Esophagus (tissue), 2 donors: ENCODE results near the gene FBRS. TPM values are rescaled to one million over a fixed set of nuclear protein-coding genes. Genes with fewer than 3 reads are reported as not detected.
"Not testable (repeated sequence)": the region's sequence is repeated elsewhere in the genome, so short reads cannot be mapped to it uniquely, and the experiment has no call there.

Experiments used
- H3K27ac ChIP-seq, 2 donors: one replicate each; pipeline ENCODE4 v1.5.1; 2013; ENCODE audit warnings: low read depth in 2 of 2, mild to moderate bottlenecking in 2 of 2, inconsistent platforms in 1 of 2, low read length in 1 of 2, moderate library complexity in 1 of 2
- H3K27me3 ChIP-seq, 2 donors: one replicate each; pipeline ENCODE4 v1.6.1; 2013; ENCODE audit warnings: low read length in 2 of 2, control low read depth in 1 of 2, mild to moderate bottlenecking in 1 of 2; ENCODE audit not compliant: insufficient read depth in 2 of 2, control insufficient read depth in 1 of 2
- H3K36me3 ChIP-seq, 2 donors: one replicate each; pipeline ENCODE4 v1.6.1; 2013; ENCODE audit warnings: low read length in 1 of 2; ENCODE audit not compliant: control insufficient read depth in 2 of 2, insufficient read depth in 2 of 2
- H3K4me1 ChIP-seq, 2 donors: one replicate each; pipeline ENCODE4 v1.6.1; 2013; ENCODE audit warnings: low read length in 1 of 2; ENCODE audit not compliant: control insufficient read depth in 2 of 2, insufficient read depth in 2 of 2
- H3K4me3 ChIP-seq, 2 donors: one replicate each; pipeline ENCODE4 v1.5.1; 2013; ENCODE audit warnings: low read length in 2 of 2, mild to moderate bottlenecking in 2 of 2, low read depth in 1 of 2, moderate library complexity in 1 of 2
- H3K9me3 ChIP-seq, 2 donors: one replicate each; pipeline ENCODE4 v1.6.1; 2013; ENCODE audit warnings: mild to moderate bottlenecking in 2 of 2, low read depth in 1 of 2, low read length in 1 of 2, moderate library complexity in 1 of 2; ENCODE audit not compliant: control insufficient read depth in 2 of 2, insufficient read depth in 1 of 2
- WGBS, 2 donors: extraction: QIAGEN DNeasy Blood & Tissue Kit; methylation state at CpG; one replicate each; pipeline ENCODE4 v1.1.7; 2013; 5-methylcytosine and 5-hydroxymethylcytosine counted together
- polyA plus RNA-seq, 2 donors: library from polyadenylated mRNA; stranded (reverse); fragments of 200-250 nt; gene quantifications; one replicate each; pipeline ENCODE4 v1.2.3, GENCODE V29; 2013
- donor health status: healthy with polysubstance abuse.
- donor health status: Bipolar disorder and iron deficiency.

The FBRS gene
- polyA plus RNA-seq, 2 donors: 43.5 to 84.8 TPM

- Histone ChIP-seq H3K4me3 (no peak overlapping the region), H3K27me3 (no peaks in the 10 kb centered on the region), H3K9me3 (no peaks in the 10 kb centered on the region), H3K4me1 (no peaks in the 10 kb centered on the region), H3K36me3 (no peaks in the 10 kb centered on the region), H3K27ac (no peak overlapping the region)
- WGBS, 2 donors: 50 to 52% methylated on average over 10 of the region's 10 CpGs
Observed at GRCh38 chr16:30622455-30623032, 35.7 kb upstream of the FBRS start.

DNA sequence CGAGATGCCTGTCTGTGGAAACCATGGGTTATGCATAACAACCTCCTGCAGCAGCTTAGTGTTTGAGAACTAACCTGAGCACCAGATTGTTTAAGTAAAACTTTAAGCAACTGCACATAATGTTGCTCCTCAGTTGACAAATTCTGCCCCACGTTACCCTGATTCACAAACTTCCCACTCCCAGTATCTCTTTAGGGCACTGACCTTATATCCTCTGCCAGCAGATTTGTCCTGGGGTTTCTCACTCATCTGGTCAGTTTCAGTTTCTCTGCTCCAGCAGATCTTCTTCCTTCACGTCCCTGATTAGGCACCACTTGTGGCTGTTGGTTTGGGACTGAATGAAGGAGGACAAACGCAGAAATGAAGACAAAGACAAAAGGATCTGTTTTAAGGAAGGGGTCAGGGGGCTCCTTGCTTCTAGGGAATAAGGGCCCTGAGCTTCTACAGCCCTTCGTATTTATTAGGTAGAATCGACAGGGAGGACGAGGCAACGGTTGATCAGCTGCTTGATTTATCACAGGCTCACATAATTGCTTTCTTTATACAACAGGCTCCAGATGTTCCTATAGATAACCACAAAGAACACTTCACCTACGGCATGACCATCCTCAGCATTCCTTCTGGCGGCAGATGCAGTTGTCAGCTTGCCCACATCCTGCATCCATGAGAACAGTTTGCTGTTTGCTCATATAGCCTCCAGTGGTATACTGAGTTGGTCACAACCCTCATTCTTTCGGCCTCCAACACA, 34.5 kb upstream of the FBRS start:
- H3K4me3 ChIP-seq: no peak overlapping the region

GRCh38 chr16:30626236-30626635, 32.0 kb upstream of the FBRS start:
- Histone ChIP-seq H3K36me3 (no peaks in the 10 kb centered on the region), H3K27me3 (no peaks in the 10 kb centered on the region), H3K4me3 (no peak overlapping the region), H3K9me3 (no peaks in the 10 kb centered on the region), H3K27ac (no peak overlapping the region), H3K4me1 (no peaks in the 10 kb centered on the region)
- 90 to 91% methylated on average over 9 of the region's 9 CpGs for WGBS, 2 donors

More for the DNA sequence above, 34.5 kb upstream of the FBRS start:
- WGBS, 2 donors: 83% methylated on average over 11 of the region's 11 CpGs
- H3K4me1 ChIP-seq: no peaks in the 10 kb centered on the region
- H3K27me3 ChIP-seq: no peaks in the 10 kb centered on the region
- H3K27ac ChIP-seq: no peak overlapping the region
- H3K36me3 ChIP-seq: no peaks in the 10 kb centered on the region
- H3K9me3 ChIP-seq: no peaks in the 10 kb centered on the region

DNA sequence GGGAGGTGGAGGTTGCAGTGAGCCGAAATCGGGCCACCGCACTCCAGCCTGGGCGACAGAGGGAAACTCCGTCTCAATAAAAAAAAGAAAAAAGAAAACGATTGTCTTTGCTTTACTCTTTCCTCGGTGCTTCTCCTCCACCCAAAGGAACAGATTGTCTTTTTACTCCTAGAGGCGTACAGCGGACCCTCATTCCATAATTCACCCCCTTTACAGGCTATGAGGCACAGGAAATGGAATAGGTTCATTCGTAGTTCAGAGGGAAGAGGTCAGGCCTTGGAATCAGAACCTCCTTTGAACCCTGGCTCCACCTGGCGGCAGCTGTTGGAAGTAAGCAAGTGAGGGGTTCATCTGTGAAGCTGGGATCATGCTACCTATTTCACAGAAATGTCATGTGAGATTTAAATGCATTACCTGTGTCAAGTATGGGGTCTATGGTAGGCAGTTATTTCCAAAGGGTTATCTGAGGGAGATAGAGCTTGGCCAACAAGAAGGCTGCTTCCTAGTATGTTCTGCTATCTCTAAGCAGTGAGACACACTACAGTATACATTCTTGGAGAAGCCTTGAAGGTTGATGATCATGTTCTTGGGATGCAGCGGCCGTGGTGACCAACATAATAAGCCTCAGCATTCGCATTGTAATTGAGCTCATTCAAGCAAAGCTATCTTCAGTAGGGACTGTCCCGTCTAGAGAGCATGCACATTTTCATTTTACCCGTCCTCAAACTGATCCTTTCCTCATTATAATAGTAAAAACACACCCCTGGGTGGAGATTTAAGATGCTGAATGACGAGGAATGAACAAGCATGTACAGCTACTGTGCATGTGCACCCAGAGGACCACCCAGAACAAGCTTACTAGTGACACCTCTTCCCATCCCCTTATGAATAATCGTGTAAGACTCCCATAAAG, 29.3 kb upstream of the FBRS start:
- WGBS, 2 donors: 33 to 37% methylated on average over 18 of the region's 18 CpGs
- H3K36me3 ChIP-seq: no peaks in the 10 kb centered on the region
- no peaks in the 10 kb centered on the region for H3K4me1 ChIP-seq
- H3K9me3 ChIP-seq: no peaks in the 10 kb centered on the region
- H3K4me3 ChIP-seq: no peak overlapping the region
- H3K27me3 ChIP-seq: no peaks in the 10 kb centered on the region
- no peak overlapping the region for H3K27ac ChIP-seq

DNA sequence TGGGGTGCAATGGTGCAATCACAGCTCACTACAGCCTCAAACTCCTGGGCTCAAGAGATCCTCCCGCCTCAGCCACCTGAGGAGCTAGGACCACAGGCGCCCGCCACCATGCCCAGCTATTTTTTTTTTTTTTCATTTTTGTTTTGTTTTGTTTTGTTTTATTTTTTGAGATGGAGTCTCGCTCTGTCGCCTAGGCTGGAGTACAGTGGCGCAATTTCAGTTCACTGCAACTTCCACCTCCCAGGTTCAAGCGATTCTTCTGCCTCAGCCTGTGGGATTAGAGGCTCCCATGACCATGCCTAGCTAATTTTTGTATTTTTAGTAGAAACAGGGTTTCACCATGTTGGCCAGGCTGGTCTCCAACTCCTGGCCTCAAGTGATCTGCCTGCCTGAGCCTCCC, 25.8 kb upstream of the FBRS start:
- not testable (repeated sequence) for H3K9me3 ChIP-seq, H3K27me3 ChIP-seq, H3K4me3 ChIP-seq, H3K27ac ChIP-seq, H3K36me3 ChIP-seq, H3K4me1 ChIP-seq
- 95 to 98% methylated on average over 7 of the region's 7 CpGs for WGBS, 2 donors

DNA sequence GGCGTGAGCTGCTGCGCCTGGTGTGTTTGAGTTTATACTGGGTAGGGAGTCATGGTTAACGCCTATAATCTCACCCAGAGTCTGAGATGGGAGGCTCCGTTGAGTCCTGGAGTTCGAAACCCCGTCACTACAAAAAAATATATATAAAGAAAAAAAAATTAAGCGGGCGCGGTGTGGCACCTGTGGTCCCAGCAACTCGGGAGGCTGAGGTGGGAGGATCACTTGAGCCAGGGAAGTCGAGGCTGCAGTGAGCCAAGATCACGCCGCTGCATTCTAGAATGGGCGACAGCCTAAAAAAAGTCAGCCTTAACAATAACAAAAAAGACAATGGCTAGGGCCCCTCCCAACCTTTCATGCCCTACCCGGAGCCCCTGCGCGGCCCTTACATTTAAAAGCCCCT, 24.7 kb upstream of the FBRS start:
- 79 to 83% methylated on average over 17 of the region's 17 CpGs for WGBS, 2 donors
- no peaks in the 10 kb centered on the region for H3K36me3 ChIP-seq
- H3K4me1 ChIP-seq: no peaks in the 10 kb centered on the region
- no peaks in the 10 kb centered on the region for H3K9me3 ChIP-seq
- peak overlapping the region; percentile 51 to 96 for H3K27ac ChIP-seq
- peak overlapping the region; percentile 65 to 89 for H3K4me3 ChIP-seq
- no peaks in the 10 kb centered on the region for H3K27me3 ChIP-seq

GRCh38 chr16:30636599-30636998, 21.6 kb upstream of the FBRS start:
- 87% methylated on average over 7 of the region's 7 CpGs for WGBS, 2 donors
- no peaks in the 10 kb centered on the region for H3K9me3 ChIP-seq
- H3K27me3 ChIP-seq: no peaks in the 10 kb centered on the region
- peak overlapping the region in 1 of 2 donors; percentile 57 for H3K27ac ChIP-seq
- no peaks in the 10 kb centered on the region for H3K4me1 ChIP-seq
- no peaks in the 10 kb centered on the region for H3K36me3 ChIP-seq
- no peak overlapping the region for H3K4me3 ChIP-seq

DNA sequence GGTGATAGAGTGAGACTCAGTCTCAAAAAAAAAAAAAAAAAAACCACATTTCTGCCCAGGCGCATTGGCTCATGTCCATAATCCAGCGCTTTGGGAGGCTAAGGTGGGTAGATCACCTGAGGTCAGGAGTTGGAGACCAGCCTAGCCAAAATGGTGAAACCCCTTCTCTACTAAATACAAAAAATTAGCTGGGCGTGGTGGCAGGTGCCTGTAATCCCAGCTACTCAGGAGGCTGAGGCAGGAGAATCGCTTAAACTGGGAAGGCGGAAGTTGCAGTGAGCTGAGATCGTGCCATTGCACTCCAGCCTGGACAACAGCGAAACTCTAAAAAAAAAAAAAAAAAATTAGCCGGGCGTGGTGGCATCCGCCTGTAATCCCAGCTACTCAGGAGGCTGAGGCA, 21.1 kb upstream of the FBRS start:
- H3K9me3 ChIP-seq, H3K4me1 ChIP-seq, H3K36me3 ChIP-seq, H3K27me3 ChIP-seq, H3K4me3 ChIP-seq: not testable (repeated sequence)
- WGBS, 2 donors: 89 to 90% methylated on average over 10 of the region's 10 CpGs
- H3K27ac ChIP-seq: peak overlapping the region in 1 of 2 donors; percentile 40

- Histone ChIP-seq H3K9me3 (no peaks in the 10 kb centered on the region), H3K4me3 (no peak overlapping the region), H3K27ac (no peak overlapping the region), H3K36me3 (no peaks in the 10 kb centered on the region), H3K4me1 (no peaks in the 10 kb centered on the region), H3K27me3 (no peaks in the 10 kb centered on the region)
- WGBS, 2 donors: 0 to 5% methylated on average over 1 of the region's 1 CpG
Observed at GRCh38 chr16:30637944-30638343, 20.3 kb upstream of the FBRS start.
